ENCODE data around the gene CD72.

DNA sequence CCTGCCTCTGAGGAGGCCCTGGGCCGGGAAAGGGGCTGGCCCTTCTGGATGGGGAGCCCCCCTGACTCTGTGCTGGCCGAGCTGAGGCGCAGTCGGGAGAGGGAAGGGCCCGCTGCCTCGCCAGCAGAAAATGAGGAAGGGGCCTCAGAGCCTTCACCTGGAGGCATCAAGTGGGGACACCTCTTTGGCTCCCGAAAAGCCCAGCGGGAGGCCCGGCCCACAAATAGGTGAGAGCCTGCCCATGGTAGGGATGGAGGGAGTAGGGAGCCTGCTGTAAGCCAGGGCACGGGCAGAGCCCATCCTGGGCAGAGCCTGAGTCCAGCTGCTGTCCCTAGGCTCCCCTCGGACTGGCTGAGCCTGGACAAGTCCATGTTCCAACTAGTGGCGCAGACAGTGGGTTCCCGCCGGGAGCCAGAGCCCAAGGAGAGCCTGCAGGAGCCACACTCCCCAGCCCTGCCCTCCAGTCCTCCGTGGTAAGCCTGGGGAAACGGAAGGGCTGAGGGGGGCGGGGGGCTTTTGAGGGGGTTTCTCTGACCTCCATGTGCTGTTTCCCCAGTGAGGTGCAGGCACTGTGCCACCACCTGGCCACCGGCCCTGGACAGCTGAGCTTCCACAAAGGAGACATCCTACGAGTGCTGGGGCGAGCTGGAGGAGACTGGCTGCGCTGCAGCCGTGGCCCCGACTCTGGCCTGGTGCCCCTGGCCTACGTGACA, 57.4 kb downstream of the CD72 start:
- TF ChIP-seq, protein P1, sequence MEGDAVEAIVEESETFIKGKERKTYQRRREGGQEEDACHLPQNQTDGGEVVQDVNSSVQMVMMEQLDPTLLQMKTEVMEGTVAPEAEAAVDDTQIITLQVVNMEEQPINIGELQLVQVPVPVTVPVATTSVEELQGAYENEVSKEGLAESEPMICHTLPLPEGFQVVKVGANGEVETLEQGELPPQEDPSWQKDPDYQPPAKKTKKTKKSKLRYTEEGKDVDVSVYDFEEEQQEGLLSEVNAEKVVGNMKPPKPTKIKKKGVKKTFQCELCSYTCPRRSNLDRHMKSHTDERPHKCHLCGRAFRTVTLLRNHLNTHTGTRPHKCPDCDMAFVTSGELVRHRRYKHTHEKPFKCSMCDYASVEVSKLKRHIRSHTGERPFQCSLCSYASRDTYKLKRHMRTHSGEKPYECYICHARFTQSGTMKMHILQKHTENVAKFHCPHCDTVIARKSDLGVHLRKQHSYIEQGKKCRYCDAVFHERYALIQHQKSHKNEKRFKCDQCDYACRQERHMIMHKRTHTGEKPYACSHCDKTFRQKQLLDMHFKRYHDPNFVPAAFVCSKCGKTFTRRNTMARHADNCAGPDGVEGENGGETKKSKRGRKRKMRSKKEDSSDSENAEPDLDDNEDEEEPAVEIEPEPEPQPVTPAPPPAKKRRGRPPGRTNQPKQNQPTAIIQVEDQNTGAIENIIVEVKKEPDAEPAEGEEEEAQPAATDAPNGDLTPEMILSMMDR (IDR thresholded peaks at IDR 0.05): no peak
- TF ChIP-seq EZH2 (IDR thresholded peaks at IDR 0.05): no peak

Measured in neural progenitor cell (in vitro differentiated cells).